Panc1 (cell line): ENCODE results near the gene STX18. TPM values are rescaled to one million over a fixed set of nuclear protein-coding genes. Genes with fewer than 3 reads are reported as not detected.
"Not testable (repeated sequence)": the region's sequence is repeated elsewhere in the genome, so short reads cannot be mapped to it uniquely, and the experiment has no call there.

Experiments used
- ATAC-seq: fragments of 200-7000 bp; cut with Tn5 transposase; 2 replicates; pipeline ENCODE4 v1.9.1; 2020; ENCODE audit warnings: mild to moderate bottlenecking, moderate library complexity
- BruUV-seq: library from RNA; stranded (reverse); fragments of 400-500 nt; replicated peaks from 2 replicates; lab custom pipeline; 2021; lab: Mats Ljungman, UMichigan
- CTCF ChIA-PET: fragments of 300-600 bp; sonication (Branson Sonifier 250); formaldehyde crosslinking; loops from one replicate; lab custom pipeline; 2022; ENCODE audit warnings: antibody characterized with exemption; lab: Charles Lee
- POLR2A ChIA-PET: fragments of 300-600 bp; sonication (Branson Sonifier 250); formaldehyde crosslinking; loops from one replicate; lab custom pipeline; 2022; ENCODE audit warnings: antibody characterized with exemption; lab: Charles Lee
- DNase-seq: peaks from one replicate; pipeline ENCODE4 v3.0.0-alpha.2; 2010; ENCODE audit warnings: low read depth, low spot score
- H3K27ac ChIP-seq: 2 replicates; pipeline ENCODE4 v1.5.1; 2011; ENCODE audit warnings: mild to moderate bottlenecking, low read length, inconsistent platforms
- H3K27me3 ChIP-seq: fragments of 200-500 bp; sonication (Bioruptor generic); 2 replicates; pipeline ENCODE4 v1.6.0; 2014; ENCODE audit warnings: low read length, inconsistent platforms; ENCODE audit not compliant: control insufficient read depth, insufficient read depth
- H3K36me3 ChIP-seq: fragments of 200-500 bp; sonication (Bioruptor generic); 2 replicates; pipeline ENCODE4 v1.5.1; 2014; ENCODE audit warnings: inconsistent platforms, mild to moderate bottlenecking, low read length, moderate library complexity; ENCODE audit not compliant: control insufficient read depth, insufficient read depth
- H3K4me1 ChIP-seq: 2 replicates; pipeline ENCODE4 v1.5.1; 2011; ENCODE audit warnings: inconsistent platforms, mild to moderate bottlenecking, low read length, moderate library complexity; ENCODE audit not compliant: control insufficient read depth, insufficient read depth
- H3K4me3 ChIP-seq, 2 experiments: 2 replicates each; pipeline ENCODE4 v1.5.1; 2011 to 2012; ENCODE audit warnings: low read depth in 2 of 2, low read length in 2 of 2, mild to moderate bottlenecking in 2 of 2, inconsistent platforms in 1 of 2, moderate library complexity in 1 of 2
- H3K9me3 ChIP-seq: fragments of 200-500 bp; sonication (Bioruptor generic); 2 replicates; pipeline ENCODE4 v1.5.1; 2014; ENCODE audit warnings: low read depth, mild to moderate bottlenecking, inconsistent platforms, low read length, moderate library complexity; ENCODE audit not compliant: control insufficient read depth, insufficient read depth
- POLR2AphosphoS5 ChIP-seq: IDR thresholded peaks from 2 replicates; pipeline ENCODE4 v1.6.1; 2012; ENCODE audit warnings: mild to moderate bottlenecking, low read depth, low read length, moderate library complexity
- REST ChIP-seq, 2 experiments: IDR thresholded peaks; 2 replicates each; pipeline ENCODE4 v1.6.1; 2011 to 2012; ENCODE audit warnings: low read depth in 2 of 2, control low read depth in 1 of 2, low read length in 1 of 2, mild to moderate bottlenecking in 1 of 2, moderate library complexity in 1 of 2; ENCODE audit not compliant: insufficient read depth in 1 of 2
- SIN3A ChIP-seq: IDR thresholded peaks from 2 replicates; pipeline ENCODE4 v1.6.1; 2012; ENCODE audit warnings: low read depth, mild to moderate bottlenecking, low read length, moderate library complexity, borderline replicate concordance; ENCODE audit not compliant: insufficient read depth
- TCF7L2 ChIP-seq: IDR thresholded peaks from 2 replicates; pipeline ENCODE4 v1.6.1; 2011; ENCODE audit warnings: mild to moderate bottlenecking, low read depth, low read length, inconsistent platforms
- in situ Hi-C: cut with HindIII; loops from 2 replicates; pipeline ENCODE4 v1.10.0; 2016; ENCODE audit warnings: low sequenced_read_pairs, low pct_unique_long_range_greater_than_20kb
- intact Hi-C: fragments of 100-400 bp; cut with micrococcal nuclease; formaldehyde crosslinking; loops from one replicate; pipeline ENCODE4 v1.10.0; 2022; ENCODE audit not compliant: unreplicated experiment
- total RNA-seq: library from RNA; stranded (reverse); gene quantifications from one replicate; pipeline ENCODE4 v1.2.1, GENCODE V29; 2021; ENCODE audit not compliant: unreplicated experiment
- TF ChIP-seq, protein P1 (sequence below): fragments of 450-650 bp; IDR thresholded peaks from 2 replicates; pipeline ENCODE4 v1.5.1; 2017; ENCODE audit warnings: mild to moderate bottlenecking

Gene STX18
- total RNA-seq, 1 experiment from 2014 or later: 15.0 TPM

- BruUV-seq: no TSS peak
- no peaks in the 10 kb centered on the region for H3K4me1 ChIP-seq
- H3K36me3 ChIP-seq: no peaks in the 10 kb centered on the region
- intact Hi-C loops: no loop called here
- POLR2A ChIA-PET: no interaction called here
- H3K27me3 ChIP-seq: no peaks in the 10 kb centered on the region
- in situ Hi-C loops: no loop called here
- DNase-seq: no peak
- H3K27ac ChIP-seq: no peak overlapping the region
- no peak overlapping the region for H3K4me3 ChIP-seq
- ATAC-seq: no peak
- no peaks in the 10 kb centered on the region for H3K9me3 ChIP-seq
- CTCF ChIA-PET: interaction anchor here (0.6 to 0.8 kb wide), 2 partner anchors 8 to 10 kb away, joined by 3 to 11 read pairs; no protein-coding TSS in a partner anchor
- TF ChIP-seq SIN3A (no peak), TCF7L2 (no peak), POLR2AphosphoS5 (no peak), REST (IDR thresholded peaks at IDR 0.05; ENCODE audit: insufficient read depth in 1 of 2, low read depth in 2 of 2, low read length in 1 of 2) (no peak)
- TF ChIP-seq, protein P1, sequence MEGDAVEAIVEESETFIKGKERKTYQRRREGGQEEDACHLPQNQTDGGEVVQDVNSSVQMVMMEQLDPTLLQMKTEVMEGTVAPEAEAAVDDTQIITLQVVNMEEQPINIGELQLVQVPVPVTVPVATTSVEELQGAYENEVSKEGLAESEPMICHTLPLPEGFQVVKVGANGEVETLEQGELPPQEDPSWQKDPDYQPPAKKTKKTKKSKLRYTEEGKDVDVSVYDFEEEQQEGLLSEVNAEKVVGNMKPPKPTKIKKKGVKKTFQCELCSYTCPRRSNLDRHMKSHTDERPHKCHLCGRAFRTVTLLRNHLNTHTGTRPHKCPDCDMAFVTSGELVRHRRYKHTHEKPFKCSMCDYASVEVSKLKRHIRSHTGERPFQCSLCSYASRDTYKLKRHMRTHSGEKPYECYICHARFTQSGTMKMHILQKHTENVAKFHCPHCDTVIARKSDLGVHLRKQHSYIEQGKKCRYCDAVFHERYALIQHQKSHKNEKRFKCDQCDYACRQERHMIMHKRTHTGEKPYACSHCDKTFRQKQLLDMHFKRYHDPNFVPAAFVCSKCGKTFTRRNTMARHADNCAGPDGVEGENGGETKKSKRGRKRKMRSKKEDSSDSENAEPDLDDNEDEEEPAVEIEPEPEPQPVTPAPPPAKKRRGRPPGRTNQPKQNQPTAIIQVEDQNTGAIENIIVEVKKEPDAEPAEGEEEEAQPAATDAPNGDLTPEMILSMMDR: no peak
Observed at GRCh38 chr4:4512282-4512681, 29.6 kb downstream of the STX18 start.

DNA sequence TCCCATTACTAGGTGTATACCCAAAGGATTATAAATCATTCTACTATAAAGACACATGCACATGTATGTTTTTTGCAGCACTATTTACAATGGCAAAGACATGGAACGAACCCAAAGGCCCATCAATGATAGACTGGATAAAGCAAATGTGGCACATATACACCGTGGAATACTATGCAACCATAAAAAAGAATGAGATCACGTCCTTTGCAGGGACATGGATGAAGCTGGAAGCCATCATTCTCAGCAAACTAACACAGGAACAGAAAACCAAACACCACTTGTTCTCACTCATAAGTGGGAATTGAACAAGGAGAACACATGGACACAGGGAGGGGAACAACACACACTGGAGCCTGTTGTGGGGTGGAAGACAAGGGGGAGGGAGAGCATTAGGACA is 31.2 kb downstream of the STX18 start:
- H3K4me1 ChIP-seq, in situ Hi-C loops, H3K27ac ChIP-seq, POLR2A ChIA-PET, BruUV-seq, DNase-seq, H3K27me3 ChIP-seq, intact Hi-C loops, H3K36me3 ChIP-seq, ATAC-seq, H3K4me3 ChIP-seq, H3K9me3 ChIP-seq: not testable (repeated sequence)
- CTCF ChIA-PET: interaction anchor here (0.7 kb wide), 1 partner anchor 511 kb away, joined by 3 read pairs; no protein-coding TSS in a partner anchor

GRCh38 chr4:4509521-4509920 is 32.3 kb downstream of the STX18 start:
- Histone ChIP-seq H3K27me3 (no peaks in the 10 kb centered on the region), H3K4me3 (no peak overlapping the region), H3K4me1 (peaks cover 2% of the 10 kb centered on the region; the same call in 1 of the 2 replicates), H3K27ac (no peak overlapping the region), H3K9me3 (no peaks in the 10 kb centered on the region), H3K36me3 (no peaks in the 10 kb centered on the region)
- DNase-seq (no peak), ATAC-seq (no peak)
- TF ChIP-seq SIN3A: no peak
- ChIA-PET CTCF (no interaction called here), POLR2A (no interaction called here)
- in situ Hi-C loops: no loop called here
- intact Hi-C loops: no loop called here
- BruUV-seq: no TSS peak
